HG03354 (cell line): Measurements from ENCODE around the gene RAD54L2.
"Not testable (repeated sequence)": the region's sequence is repeated elsewhere in the genome, so short reads cannot be mapped to it uniquely, and the experiment has no call there.

Source experiments
- ATAC-seq: cut with Tn5 transposase; IDR thresholded peaks from one replicate; pipeline ENCODE4 v1.9.1; 2021; ENCODE audit warnings: mild to moderate bottlenecking; ENCODE audit not compliant: unreplicated experiment, poor library complexity, severe bottlenecking

RAD54L2 gene, protein sequence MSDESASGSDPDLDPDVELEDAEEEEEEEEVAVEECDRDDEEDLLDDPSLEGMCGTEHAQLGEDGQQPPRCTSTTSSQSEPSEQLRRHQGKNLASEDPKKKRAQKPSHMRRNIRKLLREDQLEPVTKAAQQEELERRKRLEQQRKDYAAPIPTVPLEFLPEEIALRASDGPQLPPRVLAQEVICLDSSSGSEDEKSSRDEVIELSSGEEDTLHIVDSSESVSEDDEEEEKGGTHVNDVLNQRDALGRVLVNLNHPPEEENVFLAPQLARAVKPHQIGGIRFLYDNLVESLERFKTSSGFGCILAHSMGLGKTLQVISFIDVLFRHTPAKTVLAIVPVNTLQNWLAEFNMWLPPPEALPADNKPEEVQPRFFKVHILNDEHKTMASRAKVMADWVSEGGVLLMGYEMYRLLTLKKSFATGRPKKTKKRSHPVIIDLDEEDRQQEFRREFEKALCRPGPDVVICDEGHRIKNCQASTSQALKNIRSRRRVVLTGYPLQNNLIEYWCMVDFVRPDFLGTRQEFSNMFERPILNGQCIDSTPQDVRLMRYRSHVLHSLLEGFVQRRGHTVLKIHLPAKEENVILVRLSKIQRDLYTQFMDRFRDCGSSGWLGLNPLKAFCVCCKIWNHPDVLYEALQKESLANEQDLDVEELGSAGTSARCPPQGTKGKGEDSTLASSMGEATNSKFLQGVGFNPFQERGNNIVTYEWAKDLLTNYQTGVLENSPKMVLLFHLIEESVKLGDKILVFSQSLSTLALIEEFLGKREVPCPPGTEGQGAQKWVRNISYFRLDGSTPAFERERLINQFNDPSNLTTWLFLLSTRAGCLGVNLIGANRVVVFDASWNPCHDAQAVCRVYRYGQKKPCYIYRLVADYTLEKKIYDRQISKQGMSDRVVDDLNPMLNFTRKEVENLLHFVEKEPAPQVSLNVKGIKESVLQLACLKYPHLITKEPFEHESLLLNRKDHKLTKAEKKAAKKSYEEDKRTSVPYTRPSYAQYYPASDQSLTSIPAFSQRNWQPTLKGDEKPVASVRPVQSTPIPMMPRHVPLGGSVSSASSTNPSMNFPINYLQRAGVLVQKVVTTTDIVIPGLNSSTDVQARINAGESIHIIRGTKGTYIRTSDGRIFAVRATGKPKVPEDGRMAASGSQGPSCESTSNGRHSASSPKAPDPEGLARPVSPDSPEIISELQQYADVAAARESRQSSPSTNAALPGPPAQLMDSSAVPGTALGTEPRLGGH (N-terminal part only)

DNA sequence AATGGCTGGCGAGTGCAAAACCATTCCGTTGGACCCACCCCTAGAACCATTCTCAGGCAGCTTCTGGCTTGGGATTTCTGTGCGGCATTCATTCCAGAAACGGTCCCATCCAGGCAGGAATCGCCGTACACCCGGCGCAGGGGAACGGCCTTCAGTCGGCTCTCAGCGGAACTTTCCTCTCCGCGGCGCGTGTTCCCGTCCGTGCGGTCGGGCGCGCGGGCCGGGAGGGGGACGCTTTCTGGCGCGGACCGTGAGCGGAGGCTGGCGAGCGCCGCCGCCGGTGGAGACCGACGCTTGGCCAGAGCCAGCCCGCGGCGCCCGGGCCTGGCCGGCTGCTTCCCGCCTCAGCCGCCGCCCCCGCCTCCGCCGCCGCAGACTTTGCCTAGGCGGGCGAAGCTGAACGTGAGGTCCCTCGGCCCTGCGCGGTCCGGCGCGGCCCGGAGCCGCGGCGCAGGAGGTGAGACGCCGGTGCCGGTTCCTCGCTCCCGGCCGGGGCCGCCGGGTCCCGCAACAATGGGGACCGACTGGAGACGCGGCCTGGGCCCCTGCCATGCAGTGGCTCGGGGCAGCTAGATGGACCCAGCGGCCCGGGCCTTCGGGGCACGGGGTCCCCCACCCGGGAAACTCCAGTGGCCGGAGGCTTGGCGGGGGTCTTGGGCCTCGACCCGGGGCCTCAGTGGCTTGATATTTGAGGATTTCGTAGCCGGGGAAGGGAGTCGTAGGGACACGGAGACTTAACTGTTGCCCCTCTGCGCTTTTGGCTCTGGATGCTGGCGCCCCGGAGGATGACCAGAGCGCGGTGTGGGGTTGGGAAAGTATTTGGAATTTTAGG is at the start of gene RAD54L2:
Gene RAD54L2 (plus strand): TSS at position 261 of the 832 bp plus-strand sequence. CDS start 51,702 bp downstream, outside the sequence.
- peak; percentile 83 for ATAC-seq

DNA sequence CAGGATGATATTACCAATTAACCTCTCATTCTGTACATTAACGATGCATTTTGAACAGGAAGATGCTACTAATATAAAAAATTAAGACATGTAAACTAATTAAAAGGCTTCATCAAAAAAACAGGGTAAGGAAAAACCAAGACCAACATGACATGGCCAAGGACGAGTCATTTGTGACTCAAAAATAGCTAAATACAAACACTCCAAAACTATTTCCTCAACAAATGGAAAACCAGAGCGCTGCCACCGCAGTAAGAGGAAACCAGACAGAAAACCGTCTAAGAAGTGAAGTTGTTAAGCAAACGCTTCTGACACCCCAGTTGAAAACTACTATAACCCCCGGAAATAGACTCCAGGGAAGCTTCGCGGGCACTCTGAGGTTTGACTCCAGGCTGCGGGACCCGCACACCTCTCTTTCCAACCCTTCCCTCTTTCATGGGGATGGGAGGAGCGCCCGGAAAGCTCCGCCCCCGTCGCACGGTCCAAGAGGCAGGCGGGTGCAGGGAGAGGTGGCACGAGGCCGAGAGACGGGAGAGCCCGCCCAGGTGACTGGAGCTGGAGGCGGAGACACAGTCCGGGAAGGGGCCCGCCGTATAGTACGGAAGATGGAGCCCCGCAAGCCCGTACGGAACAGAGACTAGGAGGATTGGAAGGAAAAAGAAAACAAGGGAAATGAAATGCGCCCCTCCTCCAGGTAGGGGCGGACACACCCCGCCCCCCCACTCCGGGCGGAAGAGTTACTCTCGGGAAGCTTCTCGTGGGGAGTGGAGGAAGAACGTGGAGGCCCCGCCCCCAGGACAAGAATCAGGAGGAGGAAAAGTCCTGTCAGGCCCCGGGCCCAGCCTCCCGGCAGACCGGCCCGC is 39.4 kb upstream of the RAD54L2 start:
- ATAC-seq: peak; percentile 60

DNA sequence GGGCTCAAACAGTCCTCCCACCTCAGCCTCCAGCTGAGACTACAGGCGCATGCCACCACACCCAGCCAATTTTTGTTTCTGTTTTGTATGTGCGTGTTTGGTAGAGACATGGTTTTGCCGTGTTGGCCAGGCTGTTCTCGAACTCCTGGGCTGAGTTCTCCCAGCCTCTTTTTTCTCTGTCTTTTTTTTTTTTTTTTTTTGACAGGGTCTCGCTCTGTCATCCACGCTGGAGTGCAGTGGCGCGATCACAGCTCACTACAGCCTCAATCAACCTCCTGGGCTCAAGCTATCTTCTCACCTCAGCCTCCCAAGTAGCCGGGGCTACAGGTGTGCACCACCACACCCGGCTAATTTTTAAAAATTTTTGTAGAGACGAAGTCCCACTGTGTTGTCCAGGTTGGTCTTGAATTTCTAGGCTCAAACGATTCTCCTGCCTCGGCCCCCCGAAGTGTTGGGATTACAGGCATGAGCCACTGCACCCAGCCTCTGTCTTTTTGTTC is 37.8 kb upstream of the RAD54L2 start:
- no peak for ATAC-seq

DNA sequence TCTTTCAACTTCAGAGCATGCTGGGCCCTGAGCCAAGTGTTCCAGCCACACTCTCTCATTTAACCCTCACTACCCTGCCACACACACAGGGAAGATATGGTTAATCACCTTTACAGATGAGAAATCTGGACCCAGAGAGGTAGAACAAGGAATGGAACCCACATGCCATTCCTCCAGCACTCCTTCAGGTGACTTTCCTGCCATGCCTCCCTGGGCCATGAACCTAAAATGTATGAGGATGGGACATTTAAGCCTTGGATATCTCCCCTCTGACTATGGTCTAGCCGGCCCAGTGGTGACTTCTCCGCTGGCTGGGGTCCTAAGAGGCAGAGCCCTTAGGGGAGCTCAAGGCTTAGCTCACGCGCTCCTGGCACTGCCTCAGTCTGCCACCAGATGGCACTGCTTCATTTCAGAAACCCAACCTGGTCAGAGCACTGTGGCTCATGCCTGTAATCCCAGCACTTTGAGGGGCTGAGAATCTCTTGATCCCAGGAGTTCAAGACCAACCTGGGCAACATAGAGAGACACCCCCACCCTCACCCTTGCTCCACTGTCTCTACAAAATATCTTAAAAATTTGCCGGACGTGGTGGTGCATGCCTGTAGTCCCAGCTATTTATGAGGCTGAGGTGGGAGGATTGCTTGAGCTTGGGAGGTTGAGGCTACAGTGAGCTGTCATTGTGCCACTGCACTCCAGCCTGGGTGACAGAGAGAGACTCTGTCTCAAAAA is 36.5 kb upstream of the RAD54L2 start:
- peak; percentile 35 for ATAC-seq

DNA sequence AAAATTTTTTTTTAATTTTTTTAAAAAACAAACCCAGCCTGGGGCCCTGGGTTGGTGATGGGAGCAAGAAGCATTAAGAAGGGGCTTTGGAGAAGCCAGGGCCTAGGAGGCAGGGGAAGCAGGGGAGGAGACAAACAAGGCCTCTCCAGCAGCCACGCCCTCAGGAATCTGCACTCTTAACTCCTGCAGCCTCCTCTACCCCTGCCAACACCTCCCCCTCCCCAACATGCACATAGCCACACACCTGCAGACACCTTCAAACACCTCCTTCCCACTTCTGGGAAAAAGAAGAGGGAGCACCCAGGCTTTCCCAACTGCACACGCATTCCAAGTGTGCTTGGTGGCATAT is 36.0 kb upstream of the RAD54L2 start:
- ATAC-seq: no peak

DNA sequence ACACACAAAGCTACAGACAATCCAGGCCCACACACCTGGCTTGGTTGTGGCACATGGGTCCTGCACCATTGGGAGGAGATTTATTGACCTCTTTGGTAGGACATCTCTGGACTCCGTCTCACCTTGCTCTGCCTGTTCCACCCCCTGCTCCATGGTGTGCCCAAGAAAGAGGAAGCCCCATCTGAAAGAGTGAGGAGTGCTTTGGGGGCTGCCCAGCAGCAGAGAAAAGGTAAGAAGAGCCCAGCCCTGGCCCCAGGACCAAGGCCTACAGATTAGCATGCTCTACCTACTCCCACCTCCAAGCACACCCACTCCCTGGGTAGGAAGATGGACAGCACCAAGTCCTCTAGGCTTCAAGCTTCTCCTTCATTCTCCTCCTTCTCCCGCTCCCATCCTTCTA is 35.5 kb upstream of the RAD54L2 start:
- ATAC-seq: no peak

DNA sequence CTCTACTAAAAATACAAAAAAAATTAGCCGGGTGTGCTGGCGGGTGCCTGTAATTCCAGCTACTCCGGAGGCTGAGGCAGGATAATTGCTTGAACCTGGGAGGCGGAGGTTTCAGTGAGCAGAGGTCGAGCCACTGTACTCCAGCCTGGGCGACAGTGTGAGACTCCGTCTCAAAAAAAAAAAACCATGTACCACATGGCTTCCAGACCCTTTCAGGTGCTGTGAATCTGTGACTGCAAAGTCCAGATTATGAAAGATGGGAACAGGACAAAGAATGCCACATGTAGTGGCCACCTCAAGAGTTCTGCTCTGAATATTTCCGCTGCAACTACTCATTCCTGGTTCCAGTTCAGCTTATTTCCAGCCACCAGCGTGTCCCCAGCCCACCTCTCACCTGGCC is 30.3 kb upstream of the RAD54L2 start:
- no peak for ATAC-seq

DNA sequence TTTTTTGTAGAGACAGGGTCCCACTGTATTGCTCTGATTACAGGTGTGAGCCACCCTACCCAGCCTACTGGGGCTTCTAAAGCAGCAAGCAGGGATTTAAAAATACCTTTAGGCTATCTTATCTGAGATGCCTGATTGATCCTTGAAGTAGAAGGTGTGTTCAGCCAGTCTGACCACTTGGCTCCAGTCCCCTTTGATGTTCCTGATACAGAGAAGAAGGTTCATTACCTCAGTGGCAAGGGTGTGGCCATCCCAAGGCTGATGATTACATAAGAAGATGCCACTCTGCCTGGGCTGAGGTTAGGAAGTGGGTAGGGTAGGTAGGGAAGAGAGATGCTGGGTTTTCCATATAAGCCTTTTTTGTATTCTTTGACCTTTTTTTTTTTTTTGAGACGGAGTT is 27.5 kb upstream of the RAD54L2 start:
- ATAC-seq: no peak

DNA sequence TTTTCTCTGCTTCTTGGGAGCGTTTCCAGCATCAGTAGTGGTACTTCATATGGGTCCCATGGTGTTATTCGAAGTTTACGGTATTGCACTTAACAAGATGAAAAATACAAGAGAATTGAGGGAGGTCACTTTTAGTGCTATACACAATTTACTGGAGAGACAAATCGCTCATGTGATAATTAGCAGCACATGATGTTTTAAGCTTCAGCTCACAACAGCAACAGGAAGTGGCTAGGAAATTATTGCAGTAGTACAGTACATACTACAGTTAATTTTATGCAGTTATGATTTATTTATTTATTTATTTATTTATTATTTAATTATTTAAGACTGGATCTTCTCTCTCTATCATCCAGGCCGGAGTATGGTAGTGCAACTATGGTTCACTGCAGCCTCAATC is 24.3 kb upstream of the RAD54L2 start:
- no peak for ATAC-seq

DNA sequence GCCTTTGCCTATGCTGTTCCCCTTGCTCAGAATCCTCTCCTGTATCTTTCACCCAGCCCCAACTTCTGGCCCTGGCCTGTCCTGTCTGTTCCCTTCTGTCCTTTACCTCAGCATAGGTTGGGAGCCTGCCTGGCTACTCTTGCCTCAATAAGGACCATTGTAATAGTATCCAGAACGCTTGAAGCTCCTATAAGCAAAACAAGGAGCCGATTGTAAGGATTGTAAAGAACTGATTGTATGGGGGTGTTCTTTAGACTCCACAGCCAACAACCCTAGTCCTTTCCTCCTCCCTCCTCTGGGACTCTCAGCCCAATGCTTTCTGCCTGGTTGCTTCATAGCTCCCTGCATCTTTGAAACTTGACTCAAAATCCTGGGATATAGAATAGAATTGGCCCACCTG is 18.7 kb upstream of the RAD54L2 start:
- ATAC-seq: no peak

DNA sequence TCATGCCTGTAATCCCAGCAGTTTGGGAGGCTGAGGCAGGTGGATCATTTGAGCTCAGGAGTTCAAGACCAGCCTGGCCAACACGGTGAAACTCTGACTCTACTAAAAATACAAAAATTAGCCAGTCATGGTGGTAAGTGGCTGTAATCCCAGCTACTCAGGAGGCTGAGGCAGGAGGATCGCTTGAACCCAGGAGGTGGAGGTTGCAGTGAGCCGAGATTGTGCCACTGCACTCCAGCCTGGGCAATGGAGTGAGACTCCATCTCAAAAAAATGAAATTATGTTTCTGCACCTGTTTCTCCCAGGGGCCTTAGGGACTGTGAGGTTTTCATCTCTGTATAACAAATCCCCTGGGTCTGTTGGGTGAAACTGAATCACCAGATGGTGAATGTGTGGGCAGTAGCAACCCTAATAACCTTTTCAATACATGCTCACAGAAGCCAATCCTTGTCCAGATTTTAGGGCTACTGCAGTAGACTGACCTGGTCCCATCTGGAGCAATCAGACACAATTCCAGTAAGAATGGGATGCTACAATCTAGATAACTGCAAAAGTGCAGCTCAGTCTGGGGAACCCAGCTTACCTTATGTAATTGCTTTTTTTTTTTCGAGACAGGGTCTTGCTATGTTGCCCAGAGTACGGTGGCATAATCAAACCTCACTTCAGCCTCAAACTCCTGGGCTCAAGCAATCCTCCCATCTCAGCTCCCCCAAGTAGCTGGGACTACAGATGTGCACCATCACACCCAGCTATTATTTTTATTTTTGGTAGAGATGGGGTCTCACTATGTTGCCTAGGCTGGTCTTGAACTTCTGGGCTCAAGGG is 17.4 kb upstream of the RAD54L2 start:
- peak; percentile 86 for ATAC-seq

DNA sequence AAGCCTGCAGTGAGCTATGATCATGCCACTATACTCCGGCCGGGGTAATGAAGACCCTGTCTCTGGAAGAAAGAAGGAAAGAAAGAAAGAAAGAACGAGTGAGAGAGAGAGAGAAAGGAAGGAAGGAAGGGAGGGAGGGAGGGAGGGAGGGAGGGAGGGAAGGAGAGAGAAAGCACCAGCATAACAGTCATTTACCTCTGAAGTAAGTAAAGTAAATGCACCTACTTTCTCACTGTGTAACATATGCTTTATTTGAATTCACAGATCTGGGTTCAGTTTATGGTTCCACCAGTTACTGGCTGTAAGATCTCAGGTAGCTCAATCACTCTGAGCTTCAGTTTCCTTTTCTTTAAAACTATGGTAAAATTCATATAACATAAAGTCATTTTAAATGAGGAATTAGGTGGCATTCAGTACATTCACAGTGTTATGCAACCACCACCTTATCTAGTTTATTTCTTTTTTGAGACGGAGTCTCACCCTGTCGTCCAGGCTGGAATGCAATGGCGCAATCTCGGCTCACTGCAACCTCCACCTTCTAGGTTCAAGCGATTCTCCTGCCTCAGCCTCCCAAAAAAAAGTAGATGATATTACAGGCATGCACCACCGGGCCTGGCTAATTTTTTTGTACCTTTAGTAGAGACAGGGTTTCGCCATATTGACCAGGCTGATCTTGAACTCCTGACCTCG is 16.1 kb upstream of the RAD54L2 start:
- no peak for ATAC-seq

DNA sequence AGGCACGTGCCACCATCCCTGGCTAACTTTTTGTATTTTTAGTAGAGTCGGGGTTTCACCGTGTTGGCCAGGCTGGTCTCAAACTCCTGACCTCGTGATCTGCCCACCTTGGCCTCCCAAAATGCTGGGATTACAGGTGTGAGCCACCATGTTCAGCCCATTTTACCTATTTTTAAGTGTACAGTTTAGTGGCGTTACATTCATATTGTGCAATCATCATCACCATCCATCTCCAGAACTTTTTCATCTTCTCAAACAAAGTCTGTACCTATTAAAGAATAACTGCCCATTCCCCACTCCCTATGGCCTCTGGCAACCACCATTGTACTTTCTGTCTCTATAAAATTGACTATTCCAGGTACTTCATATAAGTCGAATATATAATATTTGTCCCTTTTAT is 13.6 kb upstream of the RAD54L2 start:
- not testable (repeated sequence) for ATAC-seq

DNA sequence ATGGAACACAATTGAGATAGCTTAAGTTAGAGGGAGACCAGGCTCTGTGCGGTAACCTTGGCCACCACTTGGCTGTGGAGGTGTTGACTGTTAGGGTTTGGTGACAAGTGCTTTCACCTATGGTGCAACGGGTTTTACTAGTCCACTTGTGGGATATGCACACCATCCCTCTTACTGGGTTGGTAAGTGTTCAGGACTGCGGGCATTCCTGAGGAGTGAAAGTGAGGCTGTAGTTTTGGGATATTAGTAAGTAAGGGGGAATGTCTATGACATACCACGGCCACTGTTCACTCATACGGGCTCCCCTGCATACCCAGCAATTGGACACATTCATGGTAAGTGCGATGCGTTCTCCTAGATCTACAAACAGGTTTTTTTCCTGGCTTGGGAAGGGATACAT is 8.0 kb upstream of the RAD54L2 start:
- no peak for ATAC-seq

DNA sequence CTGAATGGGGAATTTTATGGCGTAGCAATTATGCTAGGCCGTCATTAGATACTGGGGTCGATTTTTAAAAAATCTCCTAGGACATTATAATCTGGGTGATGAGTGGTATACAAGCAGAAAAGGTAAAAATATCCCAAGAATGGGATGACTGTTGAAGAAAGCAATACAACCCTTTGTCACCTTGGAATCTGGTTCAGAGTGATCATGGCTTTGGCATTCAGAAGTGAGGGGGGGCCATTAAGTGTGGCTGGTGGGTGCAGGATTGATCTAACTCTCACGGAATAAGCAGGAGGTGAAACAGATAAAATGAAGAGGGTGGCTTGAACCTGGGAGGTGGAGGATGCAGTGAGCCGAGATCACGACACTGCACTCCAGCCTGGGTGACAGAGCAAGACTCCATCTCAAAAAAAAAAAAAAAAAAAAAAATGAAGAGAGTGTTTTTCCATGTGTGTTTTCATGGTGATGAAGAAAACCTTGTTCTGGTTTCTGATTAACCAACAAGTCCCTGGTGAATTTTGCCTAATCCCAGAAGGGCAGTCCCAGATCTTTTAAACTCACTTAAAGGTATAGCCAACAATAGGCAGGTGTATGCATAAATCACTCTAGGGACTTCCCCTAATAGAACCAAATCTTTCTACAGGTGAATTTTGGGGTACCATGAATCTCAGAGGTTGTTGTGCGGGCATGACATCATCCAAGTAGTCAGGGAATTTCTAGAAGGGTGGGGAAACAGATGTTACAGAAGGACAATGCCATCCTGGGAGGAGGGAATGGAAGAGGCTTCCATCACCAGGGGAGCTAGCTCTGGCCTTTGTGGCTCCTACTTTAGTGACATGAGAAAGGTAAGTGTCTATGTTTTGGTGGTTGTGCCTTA is 3.1 kb upstream of the RAD54L2 start:
- ATAC-seq: no peak
